GM18507 (cell line): ENCODE measurements around the gene LSR.

Source experiments
- DNase-seq: peaks from one replicate; pipeline ENCODE4 v3.0.0; 2011; ENCODE audit warnings: low read depth; ENCODE audit not compliant: insufficient read length; ENCODE audit errors: extremely low spot score
- FAIRE-seq: peaks from 2 replicates; lab custom pipeline; 2011; peaks lifted over from hg19 to GRCh38; lab: Jason Lieb, UNC

The LSR gene

GRCh38 chr19:35240327-35240726 is 8.5 kb upstream of the LSR start:
- peak; percentile 90 for FAIRE-seq
- no peak for DNase-seq

GRCh38 chr19:35241417-35241816 is 7.4 kb upstream of the LSR start:
- DNase-seq (no peak), FAIRE-seq (no peak)

GRCh38 chr19:35246466-35247092 is 2.2 kb upstream of the LSR start:
- DNase-seq: no peak

GRCh38 chr19:35247526-35248309 is 1.1 kb upstream of the LSR start:
- DNase-seq: no peak
- peak; percentile 88 for FAIRE-seq

More at GRCh38 chr19:35246466-35247092, 2.2 kb upstream of the LSR start:
- FAIRE-seq: no peak

- FAIRE-seq (no peak), DNase-seq (no peak)
These were observed 495 bp downstream of the LSR start for GRCh38 chr19:35249146-35249847.

- FAIRE-seq: no peak
- no peak for DNase-seq
These were observed 1.3 kb downstream of the LSR start for GRCh38 chr19:35249848-35250711.

GRCh38 chr19:35251456-35251855 is 2.7 kb downstream of the LSR start:
- no peak for FAIRE-seq
- DNase-seq: no peak

GRCh38 chr19:35253316-35254286 is 4.8 kb downstream of the LSR start:
- no peak for DNase-seq
- FAIRE-seq: no peak

- DNase-seq (no peak), FAIRE-seq (no peak)
These were observed 5.8 kb downstream of the LSR start for GRCh38 chr19:35254341-35255297.

GRCh38 chr19:35256566-35256965 is 7.8 kb downstream of the LSR start:
- DNase-seq (no peak), FAIRE-seq (no peak)

GRCh38 chr19:35257113-35257461 is 8.3 kb downstream of the LSR start:
- FAIRE-seq: no peak
- no peak for DNase-seq

- no peak for FAIRE-seq
These were observed 12.0 kb downstream of the LSR start for GRCh38 chr19:35260694-35261304.

GRCh38 chr19:35261356-35262100 is 12.7 kb downstream of the LSR start:
- DNase-seq: no peak
- no peak for FAIRE-seq

More at GRCh38 chr19:35260694-35261304, 12.0 kb downstream of the LSR start:
- DNase-seq: no peak

GRCh38 chr19:35262101-35262761 is 13.4 kb downstream of the LSR start:
- no peak for FAIRE-seq

GRCh38 chr19:35264268-35265125 is 15.7 kb downstream of the LSR start:
- DNase-seq (no peak), FAIRE-seq (no peak)

More at GRCh38 chr19:35262101-35262761, 13.4 kb downstream of the LSR start:
- DNase-seq: no peak
